Testis (tissue), 3 donors: ENCODE measurements around the gene CALML3. TPM values are rescaled to one million over a fixed set of nuclear protein-coding genes. Genes with fewer than 3 reads are reported as not detected.
A peak's percentile ranks its signal among the peaks of the same experiment; 100 is the strongest.

Experiments used
- DNase-seq: peaks from one replicate; pipeline ENCODE4 v3.0.0-alpha.2; 2019
- H3K27ac ChIP-seq, 2 donors: fragments of 200-600 bp; sonication (generic); one replicate each; pipeline ENCODE4 v1.5.1; 2019
- H3K27me3 ChIP-seq: fragments of 200-600 bp; sonication (generic); one replicate; pipeline ENCODE4 v1.5.1; 2019
- H3K36me3 ChIP-seq: fragments of 200-600 bp; sonication (generic); one replicate; pipeline ENCODE4 v1.5.1; 2017; ENCODE audit warnings: low read depth; ENCODE audit errors: missing control alignments
- H3K4me1 ChIP-seq: fragments of 200-600 bp; sonication (generic); one replicate; pipeline ENCODE4 v1.5.1; 2019
- H3K4me3 ChIP-seq, 2 donors: fragments of 200-600 bp; sonication (generic); one replicate each; pipeline ENCODE4 v1.5.1; 2017 to 2019
- H3K9me3 ChIP-seq: fragments of 200-600 bp; sonication (generic); one replicate; pipeline ENCODE4 v1.5.1; 2017
- CTCF ChIP-seq, 3 experiments: fragments of 450-650 bp in 2 of 3; fragments of 200-600 bp in 1 of 3; sonication (generic) in 1 of 3; IDR thresholded peaks; one replicate each; pipeline ENCODE4 v1.5.1; 2016 to 2019; ENCODE audit warnings: antibody characterized with exemption in 3 of 3, mild to moderate bottlenecking in 2 of 3, moderate library complexity in 1 of 3
- POLR2A ChIP-seq: fragments of 450-650 bp; IDR thresholded peaks from one replicate; pipeline ENCODE4 v1.6.1; 2017; ENCODE audit warnings: antibody characterized with exemption, mild to moderate bottlenecking, moderate library complexity
- WGBS, 2 donors: methylation state at CpG; one replicate each; pipeline ENCODE4 v1.1.5; 2018; 5-methylcytosine and 5-hydroxymethylcytosine counted together
- intact Hi-C: fragments of 100-400 bp; cut with DNase I; formaldehyde crosslinking; loops from one replicate; pipeline ENCODE4 v1.15.1; 2023; ENCODE audit warnings: low total_unique reads
- polyA plus RNA-seq: library from polyadenylated mRNA; stranded (reverse); fragments of 350-450 nt; fragmentation: Illumina TruSeq; extraction: RNeasy Lipid Tissue Mini Kit (QIAGEN cat#74804); gene quantifications from one replicate; pipeline ENCODE4 v1.2.3, GENCODE V29; 2014; ENCODE audit warnings: low read depth, low replicate concordance; ENCODE audit not compliant: insufficient read depth
- total RNA-seq, 2 donors: library from RNA; depleted of rRNA; stranded (reverse); fragments of >200 nt; gene quantifications; one replicate each; pipeline ENCODE4 v1.2.3, GENCODE V29; 2016

The CALML3 gene
- total and polyA plus RNA-seq, 3 donors from 2014 or later: 0.19 to 1.5 (median 0.63) TPM

- intact Hi-C loops: no loop called here
- Histone ChIP-seq H3K4me1 (peaks cover 22% of the 10 kb centered on the region), H3K27me3 (no peaks in the 10 kb centered on the region), H3K27ac (peak overlapping the region in 1 of 2 donors; percentile 74), H3K4me3 (no peak overlapping the region), H3K36me3 (no peaks in the 10 kb centered on the region), H3K9me3 (no peaks in the 10 kb centered on the region)
- no peak for TF ChIP-seq CTCF (IDR thresholded peaks at IDR 0.05)
- no peak for TF ChIP-seq POLR2A
- peak; percentile 34 for DNase-seq
- 70 to 73% methylated on average over 17 to 23 of the region's 23 CpGs for WGBS, 2 donors
Measured at GRCh38 chr10:5545778-5546710, 21.3 kb downstream of the CALML3 start.

GRCh38 chr10:5546891-5547680 lies 22.3 kb downstream of the CALML3 start:
- H3K9me3 ChIP-seq: no peaks in the 10 kb centered on the region
- DNase-seq: no peak
- 71 to 81% methylated on average over 7 of the region's 7 CpGs for WGBS, 2 donors
- no peak for TF ChIP-seq POLR2A
- TF ChIP-seq CTCF (IDR thresholded peaks at IDR 0.05): no peak
- no peaks in the 10 kb centered on the region for H3K27me3 ChIP-seq
- no peaks in the 10 kb centered on the region for H3K36me3 ChIP-seq
- no peak overlapping the region for H3K4me3 ChIP-seq
- intact Hi-C loops: no loop called here
- H3K4me1 ChIP-seq: peaks cover 22% of the 10 kb centered on the region
- H3K27ac ChIP-seq: peak overlapping the region in 1 of 2 donors; percentile 74

- H3K4me3 ChIP-seq: no peak overlapping the region
- H3K36me3 ChIP-seq: no peaks in the 10 kb centered on the region
- H3K9me3 ChIP-seq: no peaks in the 10 kb centered on the region
- peaks cover 22% of the 10 kb centered on the region for H3K4me1 ChIP-seq
- TF ChIP-seq POLR2A (no peak), CTCF (IDR thresholded peaks at IDR 0.05) (no peak)
- 33 to 44% methylated on average over 4 of the region's 4 CpGs for WGBS, 2 donors
- no peak for DNase-seq
- H3K27ac ChIP-seq: peak overlapping the region; percentile 22 to 74
- H3K27me3 ChIP-seq: no peaks in the 10 kb centered on the region
- intact Hi-C loops: no loop called here
Measured at GRCh38 chr10:5547681-5547930, 22.8 kb downstream of the CALML3 start.

GRCh38 chr10:5547931-5548660 lies 23.3 kb downstream of the CALML3 start:
- H3K4me3 ChIP-seq: no peak overlapping the region
- H3K36me3 ChIP-seq: no peaks in the 10 kb centered on the region
- H3K9me3 ChIP-seq: no peaks in the 10 kb centered on the region
- peaks cover 22% of the 10 kb centered on the region for H3K4me1 ChIP-seq
- intact Hi-C loops: no loop called here
- no peak for TF ChIP-seq CTCF (IDR thresholded peaks at IDR 0.05)
- no peak for TF ChIP-seq POLR2A
- H3K27me3 ChIP-seq: no peaks in the 10 kb centered on the region
- H3K27ac ChIP-seq: peak overlapping the region; percentile 22 to 74
- DNase-seq: no peak
- WGBS, 2 donors: 41 to 47% methylated on average over 15 to 16 of the region's 16 CpGs
